ENCODE results near the gene MLLT1.

The MLLT1 gene

GRCh38 chr19:6261883-6262282, 17.9 kb downstream of the MLLT1 start:
- H4K20me1 ChIP-seq (ENCODE audit: control insufficient read depth, insufficient read depth, low read depth, low read length): peaks cover 20% of the 10 kb centered on the region
- H3K27me3 ChIP-seq (ENCODE audit: control insufficient read depth, low read length): no peaks in the 10 kb centered on the region
- H3K4me2 ChIP-seq (ENCODE audit: low read length): no peak overlapping the region
- H3K79me2 ChIP-seq (ENCODE audit: control insufficient read depth, low read length): peaks cover 59% of the 10 kb centered on the region
- no peaks in the 10 kb centered on the region for H3K9me2 ChIP-seq (replicated peaks; ENCODE audit: control insufficient read depth, low read length)
- 0 out of 2 replicates have a peak, but pooled peaks cover 3% of the 10 kb centered on the region for H3K4me1 ChIP-seq (ENCODE audit: control insufficient read depth, low read length)
- peaks cover 48% of the 10 kb centered on the region for H3K36me3 ChIP-seq (ENCODE audit: control insufficient read depth, low read length)
- H3K9me3 ChIP-seq (ENCODE audit: control insufficient read depth, insufficient read depth, low read length): no peaks in the 10 kb centered on the region
- H3K27ac ChIP-seq (ENCODE audit: low read depth, low read length): no peak overlapping the region
- TF ChIP-seq EZH2phosphoT487 (IDR thresholded peaks at IDR 0.05; ENCODE audit: borderline replicate concordance, low read length): no peak
- TF ChIP-seq CTCF (IDR thresholded peaks at IDR 0.05; ENCODE audit: low read depth, low read length, poor library complexity, severe bottlenecking): no peak
- H3K4me3 ChIP-seq (ENCODE audit: low read length): no peak overlapping the region
- no peaks in the 10 kb centered on the region for H3F3A ChIP-seq (ENCODE audit: control insufficient read depth, insufficient read depth)

- Histone ChIP-seq H3K79me2 (ENCODE audit: control insufficient read depth, low read length) (peaks cover 54% of the 10 kb centered on the region), H3K4me1 (ENCODE audit: control insufficient read depth, low read length) (0 out of 2 replicates have a peak, but pooled peaks cover 3% of the 10 kb centered on the region), H3K4me3 (ENCODE audit: low read length) (no peak overlapping the region), H3K36me3 (ENCODE audit: control insufficient read depth, low read length) (peaks cover 48% of the 10 kb centered on the region), H3K9me2 (replicated peaks; ENCODE audit: control insufficient read depth, low read length) (no peaks in the 10 kb centered on the region), H3K9me3 (ENCODE audit: control insufficient read depth, insufficient read depth, low read length) (no peaks in the 10 kb centered on the region), H4K20me1 (ENCODE audit: control insufficient read depth, insufficient read depth, low read depth, low read length) (peaks cover 22% of the 10 kb centered on the region), H3F3A (ENCODE audit: control insufficient read depth, insufficient read depth) (no peaks in the 10 kb centered on the region), H3K4me2 (ENCODE audit: low read length) (no peak overlapping the region), H3K27me3 (ENCODE audit: control insufficient read depth, low read length) (no peaks in the 10 kb centered on the region), H3K27ac (ENCODE audit: low read depth, low read length) (no peak overlapping the region)
- TF ChIP-seq CTCF (IDR thresholded peaks at IDR 0.05; ENCODE audit: low read depth, low read length, poor library complexity, severe bottlenecking): peak; percentile 65
- no peak for TF ChIP-seq EZH2phosphoT487 (IDR thresholded peaks at IDR 0.05; ENCODE audit: borderline replicate concordance, low read length)
Measured at GRCh38 chr19:6260912-6261650, 18.7 kb downstream of the MLLT1 start.

GRCh38 chr19:6260376-6260775, 19.4 kb downstream of the MLLT1 start:
- Histone ChIP-seq H3K4me3 (ENCODE audit: low read length) (no peak overlapping the region), H3K4me1 (ENCODE audit: control insufficient read depth, low read length) (0 out of 2 replicates have a peak, but pooled peaks cover 3% of the 10 kb centered on the region), H3K4me2 (ENCODE audit: low read length) (no peak overlapping the region), H4K20me1 (ENCODE audit: control insufficient read depth, insufficient read depth, low read depth, low read length) (peaks cover 22% of the 10 kb centered on the region), H3K27me3 (ENCODE audit: control insufficient read depth, low read length) (no peaks in the 10 kb centered on the region), H3K36me3 (ENCODE audit: control insufficient read depth, low read length) (peaks cover 50% of the 10 kb centered on the region), H3K9me3 (ENCODE audit: control insufficient read depth, insufficient read depth, low read length) (no peaks in the 10 kb centered on the region), H3K27ac (ENCODE audit: low read depth, low read length) (no peak overlapping the region), H3K9me2 (replicated peaks; ENCODE audit: control insufficient read depth, low read length) (no peaks in the 10 kb centered on the region), H3F3A (ENCODE audit: control insufficient read depth, insufficient read depth) (no peaks in the 10 kb centered on the region), H3K79me2 (ENCODE audit: control insufficient read depth, low read length) (peaks cover 52% of the 10 kb centered on the region)
- no peak for TF ChIP-seq CTCF (IDR thresholded peaks at IDR 0.05; ENCODE audit: low read depth, low read length, poor library complexity, severe bottlenecking)
- no peak for TF ChIP-seq EZH2phosphoT487 (IDR thresholded peaks at IDR 0.05; ENCODE audit: borderline replicate concordance, low read length)
